NCI-H2196 (cell line): Measurements from ENCODE around the gene DLX1.
"Not testable (repeated sequence)": the region's sequence is repeated elsewhere in the genome, so short reads cannot be mapped to it uniquely, and the experiment has no call there.

Source experiments
- DNase-seq: peaks from one replicate; lab custom pipeline; 2025; ENCODE audit not compliant: unreplicated experiment; lab: John Stamatoyannopoulos, UW

The DLX1 gene

GRCh38 chr2:172085460-172086159 lies at the start of gene DLX1:
DLX1 (plus strand) TSS chr2:172085507; CDS start chr2:172085678, 171 bp downstream.
- no peak for DNase-seq

- DNase-seq = no peak
Observed at GRCh38 chr2:172038121-172038520, 47.2 kb upstream of the DLX1 start.

- DNase-seq = no peak
Observed at GRCh38 chr2:172038604-172039003, 46.7 kb upstream of the DLX1 start.

- DNase-seq = no peak
Observed at GRCh38 chr2:172039011-172039704, 46.1 kb upstream of the DLX1 start.

- no peak for DNase-seq
Observed at GRCh38 chr2:172040311-172040710, 45.0 kb upstream of the DLX1 start.

GRCh38 chr2:172046080-172046678 lies 39.1 kb upstream of the DLX1 start:
- no peak for DNase-seq

GRCh38 chr2:172046866-172047565 lies 38.3 kb upstream of the DLX1 start:
- DNase-seq = no peak

GRCh38 chr2:172047566-172048507 lies 37.5 kb upstream of the DLX1 start:
- no peak for DNase-seq

- DNase-seq = no peak
Observed at GRCh38 chr2:172048508-172049503, 36.5 kb upstream of the DLX1 start.

- DNase-seq = no peak
Observed at GRCh38 chr2:172049567-172050120, 35.7 kb upstream of the DLX1 start.

- no peak for DNase-seq
Observed at GRCh38 chr2:172050479-172051125, 34.7 kb upstream of the DLX1 start.

GRCh38 chr2:172052000-172052983 lies 33.0 kb upstream of the DLX1 start:
- peak; percentile 30 for DNase-seq

- no peak for DNase-seq
Observed at GRCh38 chr2:172053486-172053885, 31.8 kb upstream of the DLX1 start.

- no peak for DNase-seq
Observed at GRCh38 chr2:172056293-172056692, 29.0 kb upstream of the DLX1 start.

- no peak for DNase-seq
Observed at GRCh38 chr2:172058660-172059059, 26.6 kb upstream of the DLX1 start.

- not testable (repeated sequence) for DNase-seq
Observed at GRCh38 chr2:172060118-172060517, 25.2 kb upstream of the DLX1 start.

- no peak for DNase-seq
Observed at GRCh38 chr2:172062402-172063004, 22.8 kb upstream of the DLX1 start.
